ENCODE results near the gene IFIT1B. TPM values are rescaled to one million over a fixed set of nuclear protein-coding genes. Genes with fewer than 3 reads are reported as not detected.
A peak's percentile ranks its signal among the peaks of the same experiment; 100 is the strongest.
"Not testable (repeated sequence)": the region's sequence is repeated elsewhere in the genome, so short reads cannot be mapped to it uniquely, and the experiment has no call there.

Gene IFIT1B, protein sequence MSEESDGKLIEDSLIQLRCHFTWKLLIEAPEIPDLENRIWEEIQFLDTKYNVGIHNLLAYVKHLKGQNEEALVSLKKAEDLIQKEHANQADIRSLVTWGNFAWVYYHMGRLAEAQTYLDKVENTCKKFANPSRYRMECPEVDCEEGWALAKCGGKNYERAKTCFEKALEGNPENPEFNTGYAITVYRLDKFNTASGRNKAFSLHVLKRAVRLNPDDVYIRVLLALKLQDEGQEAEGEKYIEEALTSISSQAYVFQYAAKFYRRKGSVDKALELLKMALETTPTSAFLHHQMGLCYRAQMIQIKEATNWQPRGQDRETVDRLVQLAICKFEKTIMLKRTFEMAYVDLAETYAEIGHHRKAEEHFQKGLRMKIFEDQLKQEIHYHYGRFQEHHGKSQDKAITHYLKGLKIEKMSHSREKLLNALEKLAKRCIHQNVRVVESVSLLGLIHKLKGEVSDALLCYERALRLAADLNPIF
- total RNA-seq (2014; rRNA removed) (not detected in 2 replicates), Bru-seq, nascent RNA (percentile 13 among the genes with signal in this experiment), BruChase-seq, experiment 1, labeled RNA remaining after a 6-hour chase (percentile 29 among the genes with signal in this experiment), BruChase-seq, experiment 2, labeled RNA remaining after a 2-hour chase (percentile 19 among the genes with signal in this experiment)
- long read RNA-seq, partial matches to known transcripts, result 0 of 1 reads
- long read RNA-seq, other reads (novel, unspliced or antisense), result 1 of 1 reads

DNA sequence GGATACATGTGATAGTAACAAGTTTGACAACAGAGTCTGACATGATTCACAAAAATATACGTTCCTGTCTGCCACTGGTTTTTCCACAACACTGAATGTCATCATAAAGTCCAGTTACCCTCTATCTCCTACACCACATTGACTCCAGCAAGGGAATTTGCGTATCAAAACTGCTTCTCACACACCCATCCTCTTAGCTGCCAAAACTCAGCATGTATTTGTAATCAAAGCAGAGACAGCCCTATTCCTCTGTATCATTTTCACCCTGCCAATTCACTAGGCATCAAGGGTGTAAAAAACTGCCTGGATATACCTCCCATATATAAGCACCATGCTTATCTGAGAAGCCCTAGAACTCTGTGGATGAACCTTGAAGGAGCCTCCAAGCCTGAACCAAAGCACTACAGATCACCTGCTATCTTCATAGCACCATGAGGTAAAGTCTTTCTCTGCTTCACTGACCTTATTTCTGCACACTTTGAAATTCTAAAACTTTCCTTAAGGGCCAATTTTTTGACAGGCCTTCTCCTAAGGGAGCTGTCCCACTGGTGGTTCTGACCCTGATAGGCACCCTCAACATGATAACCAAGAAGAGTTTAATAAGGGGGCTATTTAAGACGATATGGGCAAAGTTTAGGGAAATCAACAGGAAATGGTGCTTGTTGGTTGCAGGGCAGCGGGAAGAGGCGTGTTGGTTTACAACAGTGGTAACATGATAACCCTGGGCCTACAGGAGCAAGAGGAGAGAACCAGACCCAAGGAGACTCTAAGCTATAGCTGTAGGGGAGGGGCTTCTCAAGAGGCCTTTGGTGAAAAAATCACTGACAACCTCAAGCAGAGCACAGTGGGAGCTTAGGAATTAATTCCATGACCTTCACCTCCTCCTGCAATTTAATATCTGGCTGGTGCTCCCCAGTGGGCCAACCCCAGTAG, at the start of gene IFIT1B:
Gene IFIT1B, plus strand, starts transcription at position 352 of the 933 bp plus-strand sequence. Its CDS starts 80 bp downstream, at position 432.
- no peaks in the 10 kb centered on the region for H3K9me3 ChIP-seq (ENCODE audit: low read length)
- no peak within 1 kb of the TSS for H3K4me3 ChIP-seq (ENCODE audit: low read length)
- intact Hi-C loops (cut with micrococcal nuclease), result no loop called here
- no peaks in the 10 kb centered on the region for H3K27me3 ChIP-seq (ENCODE audit: low read length)
- H2AFZ ChIP-seq (ENCODE audit: low read length), result no peak within 1 kb of the TSS
- no peaks in the 10 kb centered on the region for H3K79me2 ChIP-seq (ENCODE audit: low read length)
- no TSS peak for BruUV-seq (replicated peaks)
- ChIA-PET POLR2A (ENCODE audit: unreplicated experiment) (no interaction called here), CTCF (no interaction called here)
- TF ChIP-seq EZH2 (IDR thresholded peaks at IDR 0.05; ENCODE audit: low read length, unreplicated experiment) (no peak), EZH2phosphoT487 (IDR thresholded peaks at IDR 0.05; ENCODE audit: borderline replicate concordance, low read length) (no peak)
- TF ChIP-seq, protein P1, sequence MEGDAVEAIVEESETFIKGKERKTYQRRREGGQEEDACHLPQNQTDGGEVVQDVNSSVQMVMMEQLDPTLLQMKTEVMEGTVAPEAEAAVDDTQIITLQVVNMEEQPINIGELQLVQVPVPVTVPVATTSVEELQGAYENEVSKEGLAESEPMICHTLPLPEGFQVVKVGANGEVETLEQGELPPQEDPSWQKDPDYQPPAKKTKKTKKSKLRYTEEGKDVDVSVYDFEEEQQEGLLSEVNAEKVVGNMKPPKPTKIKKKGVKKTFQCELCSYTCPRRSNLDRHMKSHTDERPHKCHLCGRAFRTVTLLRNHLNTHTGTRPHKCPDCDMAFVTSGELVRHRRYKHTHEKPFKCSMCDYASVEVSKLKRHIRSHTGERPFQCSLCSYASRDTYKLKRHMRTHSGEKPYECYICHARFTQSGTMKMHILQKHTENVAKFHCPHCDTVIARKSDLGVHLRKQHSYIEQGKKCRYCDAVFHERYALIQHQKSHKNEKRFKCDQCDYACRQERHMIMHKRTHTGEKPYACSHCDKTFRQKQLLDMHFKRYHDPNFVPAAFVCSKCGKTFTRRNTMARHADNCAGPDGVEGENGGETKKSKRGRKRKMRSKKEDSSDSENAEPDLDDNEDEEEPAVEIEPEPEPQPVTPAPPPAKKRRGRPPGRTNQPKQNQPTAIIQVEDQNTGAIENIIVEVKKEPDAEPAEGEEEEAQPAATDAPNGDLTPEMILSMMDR (conservative IDR thresholded peaks at IDR 0.05; ENCODE audit: low read depth, low read length), result no peak
- H3K9ac ChIP-seq (ENCODE audit: low read length), result no peak within 1 kb of the TSS
- peaks cover 22% of the 10 kb centered on the region for H3K4me1 ChIP-seq (ENCODE audit: insufficient read depth, low read length)
- DNase-seq, result no peak
- no peaks in the 10 kb centered on the region for H4K20me1 ChIP-seq (ENCODE audit: low read length)
- no peak within 1 kb of the TSS for H3K4me2 ChIP-seq (ENCODE audit: low read length)
- no peaks in the 10 kb centered on the region for H3K36me3 ChIP-seq (ENCODE audit: low read depth, low read length)
- H3K27ac ChIP-seq (ENCODE audit: low read length), result no peak within 1 kb of the TSS
- ATAC-seq, result no peak
- no peaks in the 10 kb centered on the region for H3K9me2 ChIP-seq (replicated peaks; ENCODE audit: low read length)
- H3F3A ChIP-seq (ENCODE audit: low read length, unreplicated experiment), result no peaks in the 10 kb centered on the region

DNA sequence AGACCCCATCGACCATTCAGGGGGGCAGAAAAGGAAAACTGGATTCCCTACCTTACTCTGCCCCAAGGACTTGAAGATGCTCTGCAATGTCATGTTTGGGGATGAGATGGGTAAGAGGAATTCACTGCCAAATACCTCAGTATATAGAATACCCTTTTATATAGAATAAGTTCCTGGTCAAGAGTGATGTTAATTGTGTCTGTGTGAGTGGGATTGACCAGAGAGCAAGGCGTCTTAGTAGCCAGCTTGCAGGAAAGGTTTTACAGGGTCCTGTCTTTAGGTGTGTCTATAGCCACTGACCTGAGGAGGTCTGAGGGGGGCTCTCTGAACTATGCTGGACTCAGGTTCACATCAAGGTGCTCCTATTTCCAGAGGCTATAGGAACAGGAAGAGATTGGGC, 48.7 kb upstream of the IFIT1B start:
- no peak for TF ChIP-seq EZH2phosphoT487 (IDR thresholded peaks at IDR 0.05; ENCODE audit: borderline replicate concordance, low read length)
- TF ChIP-seq, protein P1 (conservative IDR thresholded peaks at IDR 0.05; ENCODE audit: low read depth, low read length), result no peak
- no peak for TF ChIP-seq EZH2 (IDR thresholded peaks at IDR 0.05; ENCODE audit: low read length, unreplicated experiment)
- Histone ChIP-seq H3K9ac (ENCODE audit: low read length) (no peak overlapping the region), H3K4me2 (ENCODE audit: low read length) (peak overlapping the region; percentile 92), H3K4me1 (ENCODE audit: insufficient read depth, low read length) (peaks cover 51% of the 10 kb centered on the region), H3K79me2 (ENCODE audit: low read length) (0 out of 2 replicates have a peak, but pooled peaks cover 12% of the 10 kb centered on the region), H3K4me3 (ENCODE audit: low read length) (0 out of 2 replicates have a peak overlapping the region, but pooled peaks have one; percentile 75), H4K20me1 (ENCODE audit: low read length) (no peaks in the 10 kb centered on the region), H3F3A (ENCODE audit: low read length, unreplicated experiment) (peaks cover 12% of the 10 kb centered on the region), H3K27me3 (ENCODE audit: low read length) (no peaks in the 10 kb centered on the region), H3K9me2 (replicated peaks; ENCODE audit: low read length) (no peaks in the 10 kb centered on the region), H3K27ac (ENCODE audit: low read length) (no peak overlapping the region), H3K36me3 (ENCODE audit: low read depth, low read length) (no peaks in the 10 kb centered on the region), H3K9me3 (ENCODE audit: low read length) (no peaks in the 10 kb centered on the region), H2AFZ (ENCODE audit: low read length) (no peak overlapping the region)
- CTCF ChIA-PET, result no interaction called here
- POLR2A ChIA-PET (ENCODE audit: unreplicated experiment), result no interaction called here
- no peak for ATAC-seq
- intact Hi-C loops (cut with micrococcal nuclease), result loop anchor here (2.0 to 5.0 kb wide), 3 partner anchors 24 to 58 kb away; no protein-coding TSS in a partner anchor
- BruUV-seq (replicated peaks), result no TSS peak
- DNase-seq, result no peak

DNA sequence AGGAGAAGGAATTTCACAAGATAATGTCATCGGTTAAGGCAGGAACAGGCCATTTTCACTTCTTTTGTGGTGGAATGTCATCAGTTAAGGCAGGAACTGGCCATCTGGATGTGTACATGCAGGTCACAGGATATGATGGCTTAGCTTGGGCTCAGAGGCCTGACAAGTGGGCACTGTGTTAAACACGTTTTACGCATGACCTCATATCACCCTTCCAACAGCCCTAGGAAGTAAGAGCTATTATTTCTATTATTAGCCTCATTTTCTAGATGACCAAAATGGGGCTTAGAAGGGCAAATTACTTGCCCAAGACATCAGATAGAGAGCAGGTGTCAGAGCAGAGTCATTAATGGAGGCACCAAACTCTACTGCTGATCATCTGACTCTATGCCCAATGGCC, 47.8 kb upstream of the IFIT1B start:
- Histone ChIP-seq H3F3A (ENCODE audit: low read length, unreplicated experiment) (peaks cover 12% of the 10 kb centered on the region), H3K4me1 (ENCODE audit: insufficient read depth, low read length) (peaks cover 51% of the 10 kb centered on the region), H3K79me2 (ENCODE audit: low read length) (0 out of 2 replicates have a peak, but pooled peaks cover 12% of the 10 kb centered on the region)
- DNase-seq; H4K20me1 ChIP-seq (ENCODE audit: low read length); intact Hi-C loops (cut with micrococcal nuclease); H3K27ac ChIP-seq (ENCODE audit: low read length); ATAC-seq; H2AFZ ChIP-seq (ENCODE audit: low read length); H3K4me3 ChIP-seq (ENCODE audit: low read length); H3K9me3 ChIP-seq (ENCODE audit: low read length); BruUV-seq (replicated peaks); H3K9me2 ChIP-seq (replicated peaks; ENCODE audit: low read length); H3K27me3 ChIP-seq (ENCODE audit: low read length); H3K36me3 ChIP-seq (ENCODE audit: low read depth, low read length); H3K9ac ChIP-seq (ENCODE audit: low read length); H3K4me2 ChIP-seq (ENCODE audit: low read length); CTCF ChIA-PET: not testable (repeated sequence)
- POLR2A ChIA-PET (ENCODE audit: unreplicated experiment), result interaction anchor here (0.5 kb wide), 1 partner anchor 57 kb away, joined by 3 read pairs; no protein-coding TSS in a partner anchor
